ENCODE results near the gene ATP1B3.

ATP1B3 gene

DNA sequence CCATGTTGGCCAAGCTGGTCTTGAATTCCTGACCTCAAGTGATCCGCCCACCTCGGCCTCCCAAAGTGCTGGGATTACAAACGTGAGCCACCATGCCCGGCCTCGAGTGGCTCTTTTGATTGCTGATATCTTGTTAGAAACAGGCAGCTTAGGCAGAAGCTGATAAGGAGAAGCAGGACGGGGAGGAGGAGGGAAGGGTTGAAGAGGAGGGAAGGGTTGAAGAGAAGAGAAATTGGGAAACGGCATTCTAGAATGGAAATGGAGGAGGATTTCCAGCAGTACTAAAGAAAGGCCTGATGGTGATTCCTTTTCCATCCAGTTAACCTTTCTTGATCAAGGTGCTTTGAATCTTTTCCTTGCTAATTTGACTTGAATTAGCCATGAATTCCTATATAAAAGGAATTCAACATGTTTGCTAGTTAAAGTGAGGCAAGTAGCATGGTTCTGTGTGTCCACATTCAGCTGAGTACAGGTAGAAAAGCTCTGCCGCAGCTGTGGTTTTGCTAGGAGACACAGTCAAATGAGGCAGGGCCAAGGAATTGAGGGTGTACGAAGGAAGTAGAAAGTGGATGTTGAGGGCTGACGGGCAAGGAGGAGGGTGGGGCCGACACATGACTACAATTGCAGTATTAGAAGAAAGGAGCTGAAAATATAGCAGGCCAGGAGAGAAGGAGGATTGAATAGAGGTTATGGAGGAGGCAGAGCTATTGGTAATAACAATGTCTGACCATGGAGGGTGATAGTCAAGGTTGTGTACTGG lies 27.2 kb upstream of the ATP1B3 start:
- H3K4me1 ChIP-seq (ENCODE audit: control extremely low read depth in 1 of 4, control insufficient read depth in 4 of 4, insufficient read depth in 4 of 4, low read length in 3 of 4), result peaks cover 2 to 32% (median 25%) of the 10 kb centered on the region in 4 experiments
- 7% methylated on average over 11 of the region's 11 CpGs for WGBS (ENCODE audit: insufficient coverage)

DNA sequence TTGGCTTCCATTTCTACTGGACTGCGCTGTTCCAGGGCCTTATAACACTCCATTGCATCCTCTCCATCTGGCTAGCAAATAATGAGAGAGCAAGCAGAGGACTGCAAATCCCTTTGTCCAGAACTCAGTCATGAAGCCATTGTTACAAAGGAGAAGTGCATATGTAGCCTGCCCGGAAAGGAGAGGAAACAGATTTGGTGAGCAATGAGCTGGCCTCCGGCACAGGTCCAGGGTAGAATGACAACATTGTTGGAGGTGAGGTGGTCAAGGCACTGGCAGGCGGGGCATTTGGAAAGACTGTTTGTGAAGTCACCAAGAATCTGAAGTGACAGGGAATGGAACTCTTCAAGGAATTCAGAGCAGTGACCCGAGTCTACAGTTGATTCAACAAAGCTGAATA lies 25.0 kb upstream of the ATP1B3 start:
- 30% methylated on average over 4 of the region's 5 CpGs for WGBS (ENCODE audit: insufficient coverage)
- H3K27ac ChIP-seq (ENCODE audit: insufficient read depth in 1 of 2, low read depth in 1 of 2, low read length in 2 of 2, poor library complexity in 1 of 2, severe bottlenecking in 2 of 2), result no peak overlapping the region
- no peaks in the 10 kb centered on the region for H3K27me3 ChIP-seq (replicated peaks in 2 of 5; ENCODE audit: control insufficient read depth in 4 of 5, insufficient read depth in 5 of 5, low read length in 4 of 5)
- POLR2A ChIA-PET, result no interaction called here
- CTCF ChIA-PET, result interaction anchor here (0.8 to 2.4 kb wide), 5 partner anchors 19 to 115 kb away, joined by 3 to 7 read pairs (median 4); no protein-coding TSS in a partner anchor
- no peak overlapping the region for H3K4me3 ChIP-seq (ENCODE audit: control insufficient read depth in 1 of 7, extremely low read depth in 1 of 7, insufficient read depth in 4 of 7, low read depth in 2 of 7, low read length in 6 of 7)
- peak in 2 of 3 donors; percentile 31 to 41 for DNase-seq
- H3K9me3 ChIP-seq (ENCODE audit: control extremely low read depth in 1 of 5, control insufficient read depth in 4 of 5, insufficient read depth in 2 of 5, low read depth in 1 of 5, low read length in 4 of 5), result no peaks in the 10 kb centered on the region
- peaks cover 2 to 32% (median 25%) of the 10 kb centered on the region in 4 experiments for H3K4me1 ChIP-seq (ENCODE audit: control extremely low read depth in 1 of 4, control insufficient read depth in 4 of 4, insufficient read depth in 4 of 4, low read length in 3 of 4)
- no peaks in the 10 kb centered on the region for H3K36me3 ChIP-seq (ENCODE audit: control insufficient read depth in 4 of 4, insufficient read depth in 4 of 4, low read length in 3 of 4)

More for the DNA sequence above, 27.2 kb upstream of the ATP1B3 start:
- ChIA-PET CTCF (interaction anchor here (0.5 to 2.0 kb wide), 10 partner anchors 14 to 273 kb away, joined by 3 to 6 read pairs (median 4); partner anchors contain the start of gene RNF7), POLR2A (interaction anchor here (1.2 kb wide), 1 partner anchor 26 kb away, joined by 5 read pairs; no protein-coding TSS in a partner anchor)
- peak; percentile 34 to 74 (median 65) for DNase-seq
- no peaks in the 10 kb centered on the region for H3K27me3 ChIP-seq (replicated peaks in 2 of 5; ENCODE audit: control insufficient read depth in 4 of 5, insufficient read depth in 5 of 5, low read length in 4 of 5)
- no peaks in the 10 kb centered on the region for H3K9me3 ChIP-seq (ENCODE audit: control extremely low read depth in 1 of 5, control insufficient read depth in 4 of 5, insufficient read depth in 2 of 5, low read depth in 1 of 5, low read length in 4 of 5)
- no peaks in the 10 kb centered on the region for H3K36me3 ChIP-seq (ENCODE audit: control insufficient read depth in 4 of 4, insufficient read depth in 4 of 4, low read length in 3 of 4)
- peak overlapping the region in 1 of 2 experiments; percentile 56 for H3K27ac ChIP-seq (ENCODE audit: insufficient read depth in 1 of 2, low read depth in 1 of 2, low read length in 2 of 2, poor library complexity in 1 of 2, severe bottlenecking in 2 of 2)
- peak overlapping the region in 2 of 7 experiments; percentile 3 to 42 for H3K4me3 ChIP-seq (ENCODE audit: control insufficient read depth in 1 of 7, extremely low read depth in 1 of 7, insufficient read depth in 4 of 7, low read depth in 2 of 7, low read length in 6 of 7)

- ChIA-PET CTCF (interaction anchor here (1.0 to 1.4 kb wide), 4 partner anchors 9 to 61 kb away, joined by 3 to 4 read pairs (median 3); no protein-coding TSS in a partner anchor), POLR2A (interaction anchor here (1.0 kb wide), 1 partner anchor 18 kb away, joined by 3 read pairs; no protein-coding TSS in a partner anchor)
- WGBS (ENCODE audit: insufficient coverage), result 77% methylated on average over 4 of the region's 4 CpGs
Observed at GRCh38 chr3:141853081-141853601, 23.3 kb upstream of the ATP1B3 start.

DNA sequence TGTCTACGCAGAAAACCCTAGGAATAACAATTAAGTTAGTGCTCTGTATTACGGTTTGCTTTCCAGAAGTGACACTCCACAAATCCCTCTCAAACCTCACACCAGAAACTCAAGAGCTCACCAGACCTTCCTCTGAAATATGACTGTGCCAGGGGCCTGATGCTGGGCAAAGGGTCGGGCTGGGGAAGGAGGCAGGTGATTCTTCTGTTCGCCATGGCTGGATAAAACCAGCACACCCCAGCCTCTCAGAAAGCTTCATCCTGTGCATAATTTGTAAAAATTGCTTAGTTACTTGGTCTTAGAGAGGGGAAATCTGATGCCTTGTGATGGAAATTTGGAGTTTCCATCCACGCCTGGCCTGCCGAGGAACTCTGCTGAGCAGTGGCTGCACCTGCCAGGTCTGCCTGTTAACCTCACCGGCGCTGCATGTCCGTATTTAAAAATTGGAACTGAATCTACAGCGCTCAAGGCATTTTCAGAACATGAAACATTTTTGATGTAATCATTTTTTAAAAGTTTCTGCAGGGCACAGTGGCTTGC lies 22.7 kb upstream of the ATP1B3 start:
- 92% methylated on average over 9 of the region's 10 CpGs for WGBS (ENCODE audit: insufficient coverage)
- CTCF ChIA-PET, result interaction anchor here (1.0 to 1.4 kb wide), 3 partner anchors 10 to 61 kb away, joined by 3 to 4 read pairs (median 3); no protein-coding TSS in a partner anchor
- H3K9me3 ChIP-seq (ENCODE audit: control extremely low read depth in 1 of 5, control insufficient read depth in 4 of 5, insufficient read depth in 2 of 5, low read depth in 1 of 5, low read length in 4 of 5), result no peaks in the 10 kb centered on the region
- no peak overlapping the region for H3K27ac ChIP-seq (ENCODE audit: insufficient read depth in 1 of 2, low read depth in 1 of 2, low read length in 2 of 2, poor library complexity in 1 of 2, severe bottlenecking in 2 of 2)
- no peaks in the 10 kb centered on the region for H3K27me3 ChIP-seq (replicated peaks in 2 of 5; ENCODE audit: control insufficient read depth in 4 of 5, insufficient read depth in 5 of 5, low read length in 4 of 5)
- POLR2A ChIA-PET, result interaction anchor here (1.0 kb wide), 1 partner anchor 17 kb away, joined by 3 read pairs; no protein-coding TSS in a partner anchor
- H3K36me3 ChIP-seq (ENCODE audit: control insufficient read depth in 4 of 4, insufficient read depth in 4 of 4, low read length in 3 of 4), result no peaks in the 10 kb centered on the region
- no peak overlapping the region for H3K4me3 ChIP-seq (ENCODE audit: control insufficient read depth in 1 of 7, extremely low read depth in 1 of 7, insufficient read depth in 4 of 7, low read depth in 2 of 7, low read length in 6 of 7)
- peaks cover 0 to 32% (median 25%) of the 10 kb centered on the region in 4 experiments for H3K4me1 ChIP-seq (ENCODE audit: control extremely low read depth in 1 of 4, control insufficient read depth in 4 of 4, insufficient read depth in 4 of 4, low read length in 3 of 4)
- no peak for DNase-seq

More at GRCh38 chr3:141853081-141853601, 23.3 kb upstream of the ATP1B3 start:
- no peaks in the 10 kb centered on the region for H3K27me3 ChIP-seq (replicated peaks in 2 of 5; ENCODE audit: control insufficient read depth in 4 of 5, insufficient read depth in 5 of 5, low read length in 4 of 5)
- H3K4me3 ChIP-seq (ENCODE audit: control insufficient read depth in 1 of 7, extremely low read depth in 1 of 7, insufficient read depth in 4 of 7, low read depth in 2 of 7, low read length in 6 of 7), result no peak overlapping the region
- H3K4me1 ChIP-seq (ENCODE audit: control extremely low read depth in 1 of 4, control insufficient read depth in 4 of 4, insufficient read depth in 4 of 4, low read length in 3 of 4), result peaks cover 2 to 32% (median 25%) of the 10 kb centered on the region in 4 experiments
- H3K27ac ChIP-seq (ENCODE audit: insufficient read depth in 1 of 2, low read depth in 1 of 2, low read length in 2 of 2, poor library complexity in 1 of 2, severe bottlenecking in 2 of 2), result no peak overlapping the region
- H3K9me3 ChIP-seq (ENCODE audit: control extremely low read depth in 1 of 5, control insufficient read depth in 4 of 5, insufficient read depth in 2 of 5, low read depth in 1 of 5, low read length in 4 of 5), result no peaks in the 10 kb centered on the region
- peak in 2 of 3 donors; percentile 35 to 43 for DNase-seq
- no peaks in the 10 kb centered on the region for H3K36me3 ChIP-seq (ENCODE audit: control insufficient read depth in 4 of 4, insufficient read depth in 4 of 4, low read length in 3 of 4)

GRCh38 chr3:141854599-141854998 lies 21.8 kb upstream of the ATP1B3 start:
- Histone ChIP-seq H3K27ac (ENCODE audit: insufficient read depth in 1 of 2, low read depth in 1 of 2, low read length in 2 of 2, poor library complexity in 1 of 2, severe bottlenecking in 2 of 2) (no peak overlapping the region), H3K27me3 (replicated peaks in 2 of 5; ENCODE audit: control insufficient read depth in 4 of 5, insufficient read depth in 5 of 5, low read length in 4 of 5) (no peaks in the 10 kb centered on the region), H3K4me3 (ENCODE audit: control insufficient read depth in 1 of 7, extremely low read depth in 1 of 7, insufficient read depth in 4 of 7, low read depth in 2 of 7, low read length in 6 of 7) (no peak overlapping the region), H3K36me3 (ENCODE audit: control insufficient read depth in 4 of 4, insufficient read depth in 4 of 4, low read length in 3 of 4) (no peaks in the 10 kb centered on the region), H3K9me3 (ENCODE audit: control extremely low read depth in 1 of 5, control insufficient read depth in 4 of 5, insufficient read depth in 2 of 5, low read depth in 1 of 5, low read length in 4 of 5) (no peaks in the 10 kb centered on the region), H3K4me1 (ENCODE audit: control extremely low read depth in 1 of 4, control insufficient read depth in 4 of 4, insufficient read depth in 4 of 4, low read length in 3 of 4) (peaks cover 0 to 24% (median 17%) of the 10 kb centered on the region in 4 experiments)
- no CpG with 5 or more reads among the region's 1 CpG for WGBS (ENCODE audit: insufficient coverage)
- CTCF ChIA-PET, result interaction anchor here (1.1 to 2.3 kb wide), 3 partner anchors 15 to 116 kb away, joined by 3 to 7 read pairs (median 3); partner anchors contain the start of gene RNF7
- DNase-seq, result no peak
- POLR2A ChIA-PET, result no interaction called here

DNA sequence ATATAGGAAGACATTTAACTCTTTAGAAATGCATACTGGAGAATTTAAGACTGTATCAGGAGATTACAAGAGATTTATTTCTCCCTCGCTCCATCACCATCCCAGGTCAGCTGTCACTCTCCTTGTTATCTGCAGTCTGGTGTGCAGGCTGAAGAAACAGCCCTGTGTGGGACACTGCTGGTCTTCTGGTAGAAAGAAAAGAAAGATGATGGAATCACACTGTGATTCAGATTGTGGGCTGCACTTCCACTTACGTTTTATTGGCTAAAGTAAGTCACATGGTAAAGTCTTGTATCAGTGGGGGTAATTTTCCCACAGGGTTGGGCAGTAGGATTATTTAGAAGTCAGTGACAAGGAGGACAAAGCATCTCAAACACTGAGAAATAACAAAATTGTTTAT lies 18.1 kb upstream of the ATP1B3 start:
- no CpG with 5 or more reads among the region's 2 CpGs for WGBS (ENCODE audit: insufficient coverage)
- Histone ChIP-seq H3K27me3 (replicated peaks in 2 of 5; ENCODE audit: control insufficient read depth in 4 of 5, insufficient read depth in 5 of 5, low read length in 4 of 5) (no peaks in the 10 kb centered on the region), H3K4me3 (ENCODE audit: control insufficient read depth in 1 of 7, extremely low read depth in 1 of 7, insufficient read depth in 4 of 7, low read depth in 2 of 7, low read length in 6 of 7) (no peak overlapping the region), H3K27ac (ENCODE audit: insufficient read depth in 1 of 2, low read depth in 1 of 2, low read length in 2 of 2, poor library complexity in 1 of 2, severe bottlenecking in 2 of 2) (no peak overlapping the region), H3K4me1 (ENCODE audit: control extremely low read depth in 1 of 4, control insufficient read depth in 4 of 4, insufficient read depth in 4 of 4, low read length in 3 of 4) (peaks cover 0 to 17% (median 12%) of the 10 kb centered on the region in 4 experiments), H3K36me3 (ENCODE audit: control insufficient read depth in 4 of 4, insufficient read depth in 4 of 4, low read length in 3 of 4) (no peaks in the 10 kb centered on the region), H3K9me3 (ENCODE audit: control extremely low read depth in 1 of 5, control insufficient read depth in 4 of 5, insufficient read depth in 2 of 5, low read depth in 1 of 5, low read length in 4 of 5) (no peaks in the 10 kb centered on the region)
- CTCF ChIA-PET, result interaction anchor here (1.3 to 2.0 kb wide), 4 partner anchors 13 to 120 kb away, joined by 3 to 7 read pairs (median 3); no protein-coding TSS in a partner anchor
- no peak for DNase-seq
- POLR2A ChIA-PET, result no interaction called here
